Measurements from ENCODE around the gene TDRD9. TPM values are rescaled to one million over a fixed set of nuclear protein-coding genes. Genes with fewer than 3 reads are reported as not detected.

TDRD9 gene
- total RNA-seq, 1 donor from 2014 or later, result not detected

DNA sequence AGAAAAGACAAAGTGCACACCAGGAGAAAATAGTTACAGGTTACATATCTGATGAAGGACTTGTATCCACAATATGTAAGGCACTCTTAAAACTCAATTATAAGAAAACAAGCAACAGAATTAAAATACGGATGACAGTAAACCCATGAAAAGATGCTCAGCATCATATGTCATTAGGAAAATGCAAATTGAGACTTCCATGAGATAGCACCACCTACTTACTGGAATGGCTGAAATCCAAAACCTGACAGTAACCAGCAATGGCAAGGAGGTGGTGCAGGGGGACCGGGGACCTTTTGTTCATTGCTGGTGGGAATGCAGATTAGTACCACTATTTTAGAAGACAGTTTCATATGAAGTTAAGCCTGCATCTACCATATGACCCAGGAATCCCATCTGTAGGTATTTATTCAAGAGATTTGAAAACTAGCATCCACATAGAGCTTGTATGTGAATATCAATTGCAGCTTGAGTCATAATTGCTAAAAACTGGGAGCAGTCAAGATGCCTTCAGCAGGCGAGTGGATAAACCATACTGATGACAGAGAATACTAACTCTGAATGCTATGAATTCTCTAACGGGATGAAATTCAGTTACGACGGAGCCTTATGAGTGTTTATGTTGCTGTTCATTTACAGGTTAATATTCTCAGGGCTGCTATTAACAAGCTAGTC lies 113.3 kb downstream of the TDRD9 start:
- Mint-ChIP-seq H3K9me3 (ENCODE audit: unreplicated experiment) (no peaks in the 10 kb centered on the region), H3K4me3 (ENCODE audit: unreplicated experiment) (no peak overlapping the region), H3K36me3 (ENCODE audit: low read depth, unreplicated experiment) (no peaks in the 10 kb centered on the region), H3K27me3 (ENCODE audit: unreplicated experiment) (peaks cover 1% of the 10 kb centered on the region), H3K27ac (ENCODE audit: unreplicated experiment) (no peak overlapping the region), H3K4me1 (ENCODE audit: unreplicated experiment) (no peaks in the 10 kb centered on the region)
- no peak for DNase-seq (ENCODE audit: low spot score)
- TF ChIP-seq, protein P1, sequence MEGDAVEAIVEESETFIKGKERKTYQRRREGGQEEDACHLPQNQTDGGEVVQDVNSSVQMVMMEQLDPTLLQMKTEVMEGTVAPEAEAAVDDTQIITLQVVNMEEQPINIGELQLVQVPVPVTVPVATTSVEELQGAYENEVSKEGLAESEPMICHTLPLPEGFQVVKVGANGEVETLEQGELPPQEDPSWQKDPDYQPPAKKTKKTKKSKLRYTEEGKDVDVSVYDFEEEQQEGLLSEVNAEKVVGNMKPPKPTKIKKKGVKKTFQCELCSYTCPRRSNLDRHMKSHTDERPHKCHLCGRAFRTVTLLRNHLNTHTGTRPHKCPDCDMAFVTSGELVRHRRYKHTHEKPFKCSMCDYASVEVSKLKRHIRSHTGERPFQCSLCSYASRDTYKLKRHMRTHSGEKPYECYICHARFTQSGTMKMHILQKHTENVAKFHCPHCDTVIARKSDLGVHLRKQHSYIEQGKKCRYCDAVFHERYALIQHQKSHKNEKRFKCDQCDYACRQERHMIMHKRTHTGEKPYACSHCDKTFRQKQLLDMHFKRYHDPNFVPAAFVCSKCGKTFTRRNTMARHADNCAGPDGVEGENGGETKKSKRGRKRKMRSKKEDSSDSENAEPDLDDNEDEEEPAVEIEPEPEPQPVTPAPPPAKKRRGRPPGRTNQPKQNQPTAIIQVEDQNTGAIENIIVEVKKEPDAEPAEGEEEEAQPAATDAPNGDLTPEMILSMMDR (IDR thresholded peaks at IDR 0.05; ENCODE audit: unreplicated experiment), result no peak

DNA sequence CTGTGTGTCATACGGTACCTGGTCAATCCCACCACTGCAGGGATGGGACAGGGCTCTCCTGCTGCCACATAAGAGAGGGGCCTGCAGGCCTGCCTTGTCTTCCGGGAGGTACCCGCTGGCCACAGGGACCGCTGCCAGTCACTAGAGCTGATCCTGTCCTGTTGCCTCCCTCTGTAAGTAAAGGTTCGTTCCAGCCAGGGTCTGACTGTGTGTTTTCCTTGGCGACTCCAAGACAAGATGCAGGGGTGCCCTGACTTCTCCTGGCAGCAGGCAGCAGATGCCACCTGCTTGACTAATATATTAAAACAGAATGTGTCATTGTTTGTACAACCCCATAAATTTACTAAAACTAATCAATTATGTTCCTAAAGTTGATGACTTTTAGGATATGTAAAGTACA lies 115.8 kb downstream of the TDRD9 start:
- Mint-ChIP-seq H3K9me3 (ENCODE audit: unreplicated experiment) (no peaks in the 10 kb centered on the region), H3K27ac (ENCODE audit: unreplicated experiment) (no peak overlapping the region), H3K4me3 (ENCODE audit: unreplicated experiment) (no peak overlapping the region), H3K4me1 (ENCODE audit: unreplicated experiment) (peaks cover 8% of the 10 kb centered on the region), H3K27me3 (ENCODE audit: unreplicated experiment) (peaks cover 1% of the 10 kb centered on the region), H3K36me3 (ENCODE audit: low read depth, unreplicated experiment) (no peaks in the 10 kb centered on the region)
- DNase-seq (ENCODE audit: low spot score), result no peak
- TF ChIP-seq, protein P1 (IDR thresholded peaks at IDR 0.05; ENCODE audit: unreplicated experiment), result no peak

DNA sequence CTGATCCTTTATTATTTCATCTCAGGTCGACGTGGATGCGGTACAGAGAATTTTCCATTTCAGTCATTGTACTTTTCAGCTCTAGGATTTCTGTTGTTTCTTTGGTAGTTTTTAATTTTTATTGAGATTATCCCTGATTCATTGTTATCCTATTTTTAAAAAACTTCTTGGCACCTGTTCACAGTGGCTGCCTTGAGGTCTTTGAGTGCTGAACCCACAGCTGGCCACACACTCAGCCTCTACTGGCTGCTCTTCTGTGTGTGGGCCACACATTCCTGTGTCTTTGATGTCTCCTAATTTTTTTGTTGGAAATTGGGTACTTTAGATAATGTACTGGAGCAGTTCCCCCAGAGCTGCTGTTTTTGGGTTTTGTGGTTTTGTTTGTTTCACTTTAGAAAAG lies 119.5 kb downstream of the TDRD9 start:
- TF ChIP-seq, protein P1 (IDR thresholded peaks at IDR 0.05; ENCODE audit: unreplicated experiment), result no peak
- Mint-ChIP-seq H3K27me3 (ENCODE audit: unreplicated experiment) (peaks cover 1% of the 10 kb centered on the region), H3K4me1 (ENCODE audit: unreplicated experiment) (peaks cover 10% of the 10 kb centered on the region), H3K9me3 (ENCODE audit: unreplicated experiment) (no peaks in the 10 kb centered on the region), H3K4me3 (ENCODE audit: unreplicated experiment) (no peak overlapping the region), H3K27ac (ENCODE audit: unreplicated experiment) (no peak overlapping the region), H3K36me3 (ENCODE audit: low read depth, unreplicated experiment) (no peaks in the 10 kb centered on the region)
- DNase-seq (ENCODE audit: low spot score), result no peak

DNA sequence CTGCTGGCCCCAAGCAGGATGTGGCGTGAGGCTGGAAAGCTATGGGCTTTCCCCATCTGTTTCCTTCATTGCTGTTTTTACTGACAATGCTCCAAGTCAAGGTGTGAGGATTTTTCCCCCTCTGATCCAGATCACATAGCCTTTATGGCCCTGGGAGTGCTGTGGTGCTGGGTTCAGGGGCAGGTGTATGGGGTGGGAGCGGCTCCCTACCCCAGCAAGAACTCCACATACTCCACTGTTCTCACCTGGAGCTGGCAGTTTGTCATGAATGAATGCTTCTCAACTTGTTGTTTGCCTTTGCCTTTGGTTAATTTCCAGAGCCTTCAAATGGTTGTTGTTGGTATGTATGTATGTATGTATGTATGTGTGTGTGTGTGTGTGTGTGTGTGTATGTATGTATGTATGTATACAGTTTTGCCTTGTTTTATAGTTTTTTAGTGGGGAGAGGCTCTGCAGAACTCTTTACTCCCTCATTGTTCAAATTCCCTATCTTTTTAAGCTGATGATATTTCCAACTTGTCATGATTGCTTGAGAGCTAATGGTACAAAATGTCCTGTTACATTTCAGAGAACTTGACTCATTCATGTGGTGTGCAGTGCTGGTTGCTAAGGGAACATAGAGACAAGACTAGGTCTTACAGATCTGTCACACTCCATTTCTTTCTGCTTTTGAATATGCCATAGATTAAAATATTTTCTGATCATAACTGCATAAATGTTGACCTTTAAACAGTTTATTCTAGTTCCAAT lies 120.7 kb downstream of the TDRD9 start:
- DNase-seq (ENCODE audit: low spot score), result peak; percentile 26
- TF ChIP-seq, protein P1 (IDR thresholded peaks at IDR 0.05; ENCODE audit: unreplicated experiment), result no peak
- no peaks in the 10 kb centered on the region for H3K9me3 Mint-ChIP-seq (ENCODE audit: unreplicated experiment)
- no peak overlapping the region for H3K4me3 Mint-ChIP-seq (ENCODE audit: unreplicated experiment)
- no peaks in the 10 kb centered on the region for H3K36me3 Mint-ChIP-seq (ENCODE audit: low read depth, unreplicated experiment)
- no peaks in the 10 kb centered on the region for H3K27me3 Mint-ChIP-seq (ENCODE audit: unreplicated experiment)
- H3K4me1 Mint-ChIP-seq (ENCODE audit: unreplicated experiment), result peaks cover 10% of the 10 kb centered on the region
- peak overlapping the region; percentile 49 for H3K27ac Mint-ChIP-seq (ENCODE audit: unreplicated experiment)
